Mucosa of stomach (tissue), 1 donor: ENCODE results near the gene TMTC3.
"Not testable (repeated sequence)": the region's sequence is repeated elsewhere in the genome, so short reads cannot be mapped to it uniquely, and the experiment has no call there.

Experiments used
- H3K27me3 ChIP-seq: one replicate; pipeline ENCODE4 v1.7.0; 2013; ENCODE audit warnings: mild to moderate bottlenecking, low read length; ENCODE audit not compliant: control insufficient read depth, insufficient read depth
- H3K36me3 ChIP-seq: one replicate; pipeline ENCODE4 v1.7.0; 2013; ENCODE audit warnings: low read length; ENCODE audit not compliant: control insufficient read depth, insufficient read depth
- H3K4me1 ChIP-seq: one replicate; pipeline ENCODE4 v1.7.0; 2013; ENCODE audit warnings: mild to moderate bottlenecking, low read length; ENCODE audit not compliant: control insufficient read depth, insufficient read depth
- H3K4me3 ChIP-seq: one replicate; pipeline ENCODE4 v1.7.0; 2013; ENCODE audit warnings: low read length
- H3K9ac ChIP-seq: one replicate; pipeline ENCODE4 v1.7.0; 2013; ENCODE audit warnings: mild to moderate bottlenecking, low read length, moderate library complexity
- H3K9me3 ChIP-seq: one replicate; pipeline ENCODE4 v1.7.0; 2013; ENCODE audit warnings: mild to moderate bottlenecking, low read length, moderate library complexity; ENCODE audit not compliant: control insufficient read depth
- donor health status: Pancreatic carcinoma.

Gene TMTC3

DNA sequence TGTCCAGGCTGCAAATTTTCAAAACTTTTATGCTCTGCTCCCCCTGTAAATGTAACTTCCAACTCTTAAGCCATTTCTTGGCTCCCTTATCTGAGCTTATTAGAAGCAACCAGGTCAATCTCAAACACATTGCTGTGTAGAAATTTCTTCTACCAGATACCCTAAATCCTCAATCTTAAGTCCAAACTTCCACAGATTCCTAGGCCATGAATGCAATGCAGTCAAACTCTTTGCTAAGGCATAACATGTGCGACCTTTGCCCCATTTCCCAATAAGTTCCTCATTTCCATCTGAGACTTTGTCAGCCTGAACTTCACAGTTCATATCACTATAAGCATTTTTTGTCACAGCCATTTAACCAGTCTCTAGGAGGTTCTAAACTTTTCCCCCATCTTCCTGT, 64.5 kb downstream of the TMTC3 start:
- Histone ChIP-seq H3K4me1 (no peaks in the 10 kb centered on the region), H3K9me3 (peaks cover 7% of the 10 kb centered on the region), H3K4me3 (no peak overlapping the region), H3K36me3 (no peaks in the 10 kb centered on the region), H3K27me3 (no peaks in the 10 kb centered on the region), H3K9ac (no peak overlapping the region)

DNA sequence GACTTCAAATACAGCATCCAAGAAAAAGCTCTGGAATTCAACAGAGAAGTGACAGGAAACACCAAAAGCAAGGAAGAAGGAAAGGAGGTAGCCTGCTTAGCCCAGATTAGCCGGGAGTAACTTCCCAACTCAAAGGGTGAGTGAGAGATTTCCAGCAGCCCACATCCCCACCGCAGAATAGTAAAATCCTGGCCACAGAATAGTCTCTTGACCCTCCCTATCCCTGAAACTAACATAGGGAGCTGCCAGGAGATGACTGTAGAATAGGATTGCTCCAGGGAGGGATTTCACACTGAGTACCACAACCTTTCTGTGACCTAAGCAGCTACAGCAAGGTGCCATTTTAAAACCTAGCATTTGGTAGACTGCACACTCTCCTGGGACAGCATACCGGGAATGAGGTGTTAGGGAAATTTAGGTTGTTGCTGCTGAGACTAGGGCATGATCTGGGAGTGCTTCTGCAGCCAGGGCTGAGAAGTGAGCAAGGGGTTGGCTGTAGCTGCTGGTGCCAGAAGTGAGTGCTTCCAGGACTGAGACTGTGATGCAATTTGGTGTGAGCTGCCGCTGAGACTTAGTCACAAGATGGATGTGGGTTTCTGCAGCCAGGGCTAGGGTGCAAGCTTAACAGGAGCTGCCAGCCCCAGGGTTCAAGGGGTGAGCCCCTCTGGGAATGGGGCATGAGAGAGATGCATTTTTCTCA, 66.0 kb downstream of the TMTC3 start:
- no peaks in the 10 kb centered on the region for H3K27me3 ChIP-seq
- peaks cover 7% of the 10 kb centered on the region for H3K9me3 ChIP-seq
- H3K36me3 ChIP-seq = no peaks in the 10 kb centered on the region
- H3K4me1 ChIP-seq = no peaks in the 10 kb centered on the region
- H3K9ac ChIP-seq = no peak overlapping the region
- H3K4me3 ChIP-seq = no peak overlapping the region

DNA sequence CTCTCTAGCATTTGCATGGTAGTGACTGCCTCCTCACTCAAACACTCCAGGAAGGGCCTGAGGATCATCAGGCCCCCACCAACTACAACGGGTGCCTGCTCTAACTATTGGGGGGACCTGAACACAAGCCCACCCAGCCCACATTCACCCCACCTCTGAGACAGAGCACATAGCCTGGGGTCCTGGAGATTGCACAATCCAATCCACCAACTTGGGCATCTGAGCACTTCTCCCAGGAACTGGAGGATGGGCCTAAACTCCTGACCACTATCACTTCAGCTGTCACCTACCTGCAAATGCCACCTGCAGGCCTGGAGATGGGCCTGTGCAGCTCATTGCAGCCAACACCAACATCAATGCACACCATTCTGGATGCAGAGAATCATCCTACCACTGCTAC, 66.6 kb downstream of the TMTC3 start:
- Histone ChIP-seq H3K9me3 (peaks cover 7% of the 10 kb centered on the region), H3K9ac (no peak overlapping the region), H3K4me1 (no peaks in the 10 kb centered on the region), H3K4me3 (no peak overlapping the region), H3K36me3 (no peaks in the 10 kb centered on the region), H3K27me3 (no peaks in the 10 kb centered on the region)

DNA sequence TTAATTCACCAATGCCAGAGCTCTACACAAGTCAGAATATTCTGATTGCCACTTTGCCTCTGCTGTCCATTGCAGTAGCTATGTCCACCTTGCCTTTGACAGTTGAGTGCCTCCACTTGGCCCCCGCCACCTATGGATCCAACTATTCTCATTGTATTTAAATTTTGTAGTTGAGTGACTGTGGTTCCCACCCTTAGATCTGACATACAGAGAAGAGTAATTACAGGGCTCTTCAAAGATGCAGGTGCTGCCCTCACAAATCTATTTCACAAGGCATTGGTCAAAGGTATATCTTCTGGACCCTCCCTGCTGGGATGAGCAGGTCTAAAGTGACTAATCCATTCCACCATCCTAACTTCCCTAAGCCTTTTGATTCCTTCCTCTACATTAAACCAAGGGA, 68.2 kb downstream of the TMTC3 start:
- not testable (repeated sequence) for H3K4me1 ChIP-seq, H3K4me3 ChIP-seq, H3K27me3 ChIP-seq, H3K9me3 ChIP-seq, H3K36me3 ChIP-seq, H3K9ac ChIP-seq

DNA sequence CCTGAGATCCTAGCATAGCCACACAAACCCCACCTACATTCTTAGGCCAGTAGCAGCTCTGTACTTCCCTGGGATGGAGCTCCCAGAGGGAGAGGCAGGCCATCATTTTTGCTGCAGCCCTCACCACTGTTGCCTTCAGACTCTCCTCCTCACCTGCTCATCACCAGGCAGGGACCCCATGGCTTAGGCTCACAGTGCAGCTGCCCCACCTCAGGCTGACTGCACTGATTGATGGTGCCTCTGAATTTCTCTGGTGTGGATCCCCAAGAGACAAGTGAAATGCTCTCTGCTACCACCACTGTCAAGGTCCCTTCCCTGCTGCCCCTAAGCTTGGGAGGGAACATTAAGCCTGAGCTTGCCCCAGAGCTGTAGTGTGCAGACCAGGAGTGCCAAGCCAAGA, 76.2 kb downstream of the TMTC3 start:
- no peaks in the 10 kb centered on the region for H3K36me3 ChIP-seq
- no peaks in the 10 kb centered on the region for H3K9me3 ChIP-seq

DNA sequence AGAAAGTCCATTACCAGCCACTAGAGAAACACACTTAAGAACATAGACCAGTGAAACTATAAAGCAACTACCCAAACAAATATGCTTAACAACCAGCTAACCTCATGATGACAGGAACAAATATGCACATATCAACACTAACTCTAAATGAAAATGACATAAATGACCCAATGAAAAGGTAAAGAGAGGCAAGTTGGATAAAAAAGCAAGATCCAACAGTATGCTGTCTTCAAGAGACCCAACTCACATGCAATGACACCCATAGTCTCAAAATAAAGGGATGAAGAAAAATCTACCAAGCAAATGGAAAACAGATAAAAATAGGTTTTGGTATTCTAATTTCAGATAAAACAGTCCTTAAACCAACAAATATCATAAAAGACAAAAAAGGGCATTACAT, 77.8 kb downstream of the TMTC3 start:
- Histone ChIP-seq H3K36me3 (no peaks in the 10 kb centered on the region), H3K9me3 (no peaks in the 10 kb centered on the region), H3K27me3 (no peaks in the 10 kb centered on the region), H3K4me3 (no peak overlapping the region), H3K9ac (no peak overlapping the region), H3K4me1 (no peaks in the 10 kb centered on the region)

More for the DNA sequence above, 76.2 kb downstream of the TMTC3 start:
- Histone ChIP-seq H3K4me3 (no peak overlapping the region), H3K9ac (no peak overlapping the region), H3K4me1 (no peaks in the 10 kb centered on the region), H3K27me3 (no peaks in the 10 kb centered on the region)

DNA sequence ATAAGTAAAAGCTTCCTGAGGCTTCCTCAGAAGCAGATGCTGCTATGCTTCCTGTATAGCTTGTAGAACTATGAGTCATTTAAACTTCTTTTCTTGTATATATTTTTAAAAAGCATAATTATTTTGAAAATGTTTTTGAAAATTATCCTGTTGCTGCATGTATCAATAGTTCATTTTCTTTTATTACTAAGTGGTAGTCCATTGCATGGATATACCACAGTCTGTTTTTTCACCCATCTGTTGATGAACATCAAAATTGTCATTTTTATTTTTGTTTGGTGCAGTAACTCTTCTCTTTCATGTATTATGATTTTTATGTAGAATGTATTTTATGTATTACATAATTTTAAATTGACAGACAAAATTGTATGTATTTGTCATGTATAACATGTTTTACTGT, 81.4 kb downstream of the TMTC3 start:
- no peak overlapping the region for H3K4me3 ChIP-seq
- no peaks in the 10 kb centered on the region for H3K9me3 ChIP-seq
- H3K36me3 ChIP-seq = no peaks in the 10 kb centered on the region
- H3K9ac ChIP-seq = no peak overlapping the region
- no peaks in the 10 kb centered on the region for H3K27me3 ChIP-seq
- no peaks in the 10 kb centered on the region for H3K4me1 ChIP-seq

DNA sequence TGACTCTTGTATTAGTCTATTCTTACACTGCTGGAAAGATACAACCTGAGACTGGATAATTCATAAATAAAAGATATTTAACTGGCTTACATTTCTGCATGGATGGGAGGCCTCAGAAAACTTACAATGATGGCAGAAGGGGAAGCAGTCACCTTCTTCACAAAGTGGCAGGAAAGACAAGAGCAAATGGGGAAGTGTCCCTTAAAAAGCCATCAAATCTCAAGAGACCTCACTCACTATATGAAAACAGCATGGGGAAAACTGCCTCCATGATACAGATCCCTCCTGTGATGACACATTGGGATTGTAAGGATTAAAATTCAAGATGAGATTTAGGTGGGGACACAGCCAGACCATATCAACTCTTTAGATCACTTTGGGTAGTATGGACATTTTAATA, 83.7 kb downstream of the TMTC3 start:
- H3K27me3 ChIP-seq = no peaks in the 10 kb centered on the region
- no peak overlapping the region for H3K4me3 ChIP-seq
- no peaks in the 10 kb centered on the region for H3K4me1 ChIP-seq
- no peaks in the 10 kb centered on the region for H3K9me3 ChIP-seq
- H3K36me3 ChIP-seq = no peaks in the 10 kb centered on the region
- H3K9ac ChIP-seq = no peak overlapping the region

DNA sequence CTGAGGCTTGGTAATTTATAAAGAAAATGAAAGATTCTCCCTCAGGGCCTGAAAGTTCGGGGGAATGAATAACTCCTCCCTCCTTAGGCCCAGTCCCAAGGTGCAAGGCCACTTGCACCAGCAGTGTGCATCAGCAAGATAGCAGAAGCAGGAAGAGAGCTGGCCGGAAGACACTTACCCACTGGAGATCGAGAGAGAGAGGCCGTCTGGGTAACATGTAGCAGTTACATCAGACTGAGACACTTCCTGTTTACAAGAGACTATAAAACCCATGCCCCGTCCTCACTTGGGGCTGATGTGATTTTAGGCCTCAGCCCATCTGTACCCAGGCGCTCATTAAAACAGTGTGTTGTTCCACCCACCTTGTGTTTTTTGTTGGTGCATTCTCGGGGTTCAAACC, 85.2 kb downstream of the TMTC3 start:
- Histone ChIP-seq H3K9me3 (no peaks in the 10 kb centered on the region), H3K4me3 (no peak overlapping the region), H3K9ac (no peak overlapping the region), H3K4me1 (no peaks in the 10 kb centered on the region), H3K36me3 (no peaks in the 10 kb centered on the region), H3K27me3 (no peaks in the 10 kb centered on the region)

DNA sequence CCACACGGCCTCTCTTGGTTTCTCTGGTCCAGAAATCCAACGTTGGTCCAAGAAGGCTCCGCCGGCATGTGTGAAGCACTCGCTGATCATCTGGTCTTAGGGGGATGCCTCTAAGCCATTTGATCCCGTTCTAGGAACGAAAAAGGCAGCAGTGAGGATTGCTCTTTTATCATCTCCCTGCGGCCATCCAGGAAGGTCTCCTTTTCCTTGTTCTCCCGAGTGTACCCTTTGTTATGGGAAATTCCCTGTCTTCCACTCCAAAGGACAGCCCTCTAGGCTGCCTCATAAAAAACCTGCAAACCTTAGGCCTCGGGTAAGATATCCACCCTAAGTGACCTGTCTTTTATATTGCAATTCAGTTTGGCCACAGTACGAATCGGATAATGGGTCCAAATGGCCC, 85.8 kb downstream of the TMTC3 start:
- Histone ChIP-seq H3K4me1 (no peaks in the 10 kb centered on the region), H3K36me3 (no peaks in the 10 kb centered on the region), H3K27me3 (no peaks in the 10 kb centered on the region), H3K9me3 (no peaks in the 10 kb centered on the region), H3K4me3 (no peak overlapping the region), H3K9ac (no peak overlapping the region)

DNA sequence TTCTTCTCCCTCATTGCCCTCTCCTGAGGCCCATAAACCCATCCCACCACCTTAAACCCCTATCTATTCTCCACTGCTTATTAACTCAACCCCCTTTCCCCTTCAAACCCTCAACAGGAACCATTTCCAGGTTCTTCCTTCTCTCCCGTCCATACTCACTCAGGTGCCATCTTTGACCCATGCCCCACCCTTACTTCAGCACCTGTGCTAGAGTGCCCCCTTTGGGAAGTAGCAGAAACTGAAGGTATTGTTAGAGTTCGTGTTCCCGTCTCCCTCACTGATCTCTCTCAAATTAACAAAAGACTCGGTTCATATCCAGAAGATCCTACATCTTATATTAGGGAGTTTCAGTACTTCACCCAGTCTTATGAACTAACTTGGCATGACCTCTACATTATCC, 86.6 kb downstream of the TMTC3 start:
- Histone ChIP-seq H3K4me1 (no peaks in the 10 kb centered on the region), H3K9ac (no peak overlapping the region), H3K4me3 (no peak overlapping the region), H3K9me3 (no peaks in the 10 kb centered on the region), H3K36me3 (no peaks in the 10 kb centered on the region), H3K27me3 (no peaks in the 10 kb centered on the region)

DNA sequence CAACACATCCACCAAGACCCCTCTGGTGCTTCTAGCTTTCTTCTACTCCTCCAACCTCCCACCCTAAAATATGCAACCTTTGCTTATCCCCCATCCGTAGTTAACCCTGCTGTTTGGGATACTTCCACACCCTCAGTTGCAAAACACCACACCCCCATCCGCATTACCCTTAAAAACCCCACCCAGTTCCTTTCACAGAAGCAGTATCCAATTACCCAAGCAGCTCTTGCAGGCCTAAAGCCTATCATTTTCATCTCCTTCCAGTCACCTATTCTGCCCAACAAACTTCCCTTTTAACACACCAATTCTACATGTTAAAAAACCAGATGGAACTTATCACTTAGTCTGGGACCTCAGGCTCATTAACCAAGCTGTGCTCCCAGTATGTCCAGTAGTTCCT, 88.2 kb downstream of the TMTC3 start:
- H3K4me1 ChIP-seq = no peaks in the 10 kb centered on the region
- H3K9ac ChIP-seq = no peak overlapping the region
- H3K27me3 ChIP-seq = no peaks in the 10 kb centered on the region
- H3K4me3 ChIP-seq = no peak overlapping the region
- H3K36me3 ChIP-seq = no peaks in the 10 kb centered on the region
- H3K9me3 ChIP-seq = no peaks in the 10 kb centered on the region
